Esophagus squamous epithelium (tissue), 5 donors: ENCODE data around the gene FAM186B. TPM values are rescaled to one million over a fixed set of nuclear protein-coding genes. Genes with fewer than 3 reads are reported as not detected.

ENCODE experiments used
- DNase-seq: peaks from one replicate; lab custom pipeline; 2025; lab: John Stamatoyannopoulos, UW
- H3K27ac ChIP-seq, 4 donors: fragments of 200-600 bp; sonication (generic); one replicate each; pipeline ENCODE4 v1.5.1; 2016 to 2019; ENCODE audit warnings: mild to moderate bottlenecking in 1 of 4
- H3K27me3 ChIP-seq, 4 donors: fragments of 200-600 bp; sonication (generic); 1 replicate in 3 of 4; 2 replicates in 1 of 4; pipeline versions ENCODE4 v1.5.1 to v1.6.0; 2017 to 2021; ENCODE audit warnings: antibody characterized with exemption in 1 of 4
- H3K36me3 ChIP-seq, 3 donors: fragments of 200-600 bp; sonication (generic); one replicate each; pipeline ENCODE4 v1.5.1; 2016 to 2019
- H3K4me1 ChIP-seq, 3 donors: fragments of 200-600 bp; sonication (generic); one replicate each; pipeline ENCODE4 v1.5.1; 2017 to 2019
- H3K4me3 ChIP-seq, 4 donors: fragments of 200-600 bp; sonication (generic); 1 replicate in 3 of 4; 2 replicates in 1 of 4; pipeline ENCODE4 v1.5.1; 2016 to 2019; ENCODE audit warnings: mild to moderate bottlenecking in 2 of 4, moderate library complexity in 1 of 4
- H3K9me3 ChIP-seq, 3 donors: fragments of 200-600 bp; sonication (generic); one replicate each; pipeline ENCODE4 v1.5.1; 2016 to 2019
- POLR2A ChIP-seq, 4 donors: fragments of 450-650 bp; IDR thresholded peaks; one replicate each; pipeline ENCODE4 v1.6.1; 2017; ENCODE audit warnings: antibody characterized with exemption in 4 of 4, mild to moderate bottlenecking in 4 of 4, moderate library complexity in 3 of 4
- WGBS, 2 donors: methylation state at CpG; one replicate each; pipeline ENCODE4 v1.1.5; 2018; 5-methylcytosine and 5-hydroxymethylcytosine counted together
- intact Hi-C: fragments of 100-400 bp; cut with DNase I; formaldehyde crosslinking; loops from one replicate; pipeline ENCODE4 v1.15.0; 2022
- total RNA-seq, 4 donors: library from RNA; depleted of rRNA; stranded (reverse); fragments of >200 nt; gene quantifications; one replicate each; pipeline ENCODE4 v1.1.0, GENCODE V29; 2016
- TF ChIP-seq, protein P1 (sequence below), 6 experiments: fragments of 450-650 bp in 4 of 6; fragments of 200-600 bp in 2 of 6; sonication (generic) in 2 of 6; IDR thresholded peaks; one replicate each; pipeline ENCODE4 v1.5.1; 2016 to 2019; ENCODE audit warnings: antibody characterized with exemption in 6 of 6, mild to moderate bottlenecking in 4 of 6, moderate library complexity in 4 of 6
- donor health status: DM: yes; HTN: yes; CAD: no.

FAM186B gene
- total RNA-seq, 4 donors from 2014 or later: 0.19 to 1.1 TPM; not detected in 2

DNA sequence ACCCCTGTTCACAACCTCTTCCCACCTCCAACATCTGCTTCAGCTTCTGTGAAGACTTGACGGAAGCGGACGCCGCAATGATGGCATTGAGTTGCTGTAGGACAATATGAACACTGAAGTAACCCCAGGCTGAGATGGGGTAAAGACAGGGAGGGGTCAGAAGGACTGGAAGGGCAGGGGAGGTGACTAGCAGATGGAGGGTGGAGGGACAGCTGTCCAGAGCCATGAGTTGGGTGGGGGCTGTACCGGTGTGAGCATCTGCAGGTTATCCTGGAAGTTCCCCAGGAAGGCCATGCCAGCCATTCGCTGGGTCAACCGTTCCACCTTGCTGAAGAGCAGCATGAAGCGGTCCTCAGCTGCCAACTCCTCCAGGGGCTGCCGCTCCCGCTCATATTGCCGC lies 44.0 kb upstream of the FAM186B start:
- Histone ChIP-seq H3K4me3 (no peak overlapping the region), H3K9me3 (no peaks in the 10 kb centered on the region), H3K27me3 (no peaks in the 10 kb centered on the region), H3K36me3 (peaks cover 0 to 91% (median 6%) of the 10 kb centered on the region in 3 donors), H3K4me1 (peaks cover 0 to 45% (median 12%) of the 10 kb centered on the region in 3 donors), H3K27ac (no peak overlapping the region)
- WGBS, 2 donors: 90 to 94% methylated on average over 7 to 8 of the region's 11 CpGs
- no peak for TF ChIP-seq POLR2A (IDR thresholded peaks at IDR 0.05)
- TF ChIP-seq, protein P1, sequence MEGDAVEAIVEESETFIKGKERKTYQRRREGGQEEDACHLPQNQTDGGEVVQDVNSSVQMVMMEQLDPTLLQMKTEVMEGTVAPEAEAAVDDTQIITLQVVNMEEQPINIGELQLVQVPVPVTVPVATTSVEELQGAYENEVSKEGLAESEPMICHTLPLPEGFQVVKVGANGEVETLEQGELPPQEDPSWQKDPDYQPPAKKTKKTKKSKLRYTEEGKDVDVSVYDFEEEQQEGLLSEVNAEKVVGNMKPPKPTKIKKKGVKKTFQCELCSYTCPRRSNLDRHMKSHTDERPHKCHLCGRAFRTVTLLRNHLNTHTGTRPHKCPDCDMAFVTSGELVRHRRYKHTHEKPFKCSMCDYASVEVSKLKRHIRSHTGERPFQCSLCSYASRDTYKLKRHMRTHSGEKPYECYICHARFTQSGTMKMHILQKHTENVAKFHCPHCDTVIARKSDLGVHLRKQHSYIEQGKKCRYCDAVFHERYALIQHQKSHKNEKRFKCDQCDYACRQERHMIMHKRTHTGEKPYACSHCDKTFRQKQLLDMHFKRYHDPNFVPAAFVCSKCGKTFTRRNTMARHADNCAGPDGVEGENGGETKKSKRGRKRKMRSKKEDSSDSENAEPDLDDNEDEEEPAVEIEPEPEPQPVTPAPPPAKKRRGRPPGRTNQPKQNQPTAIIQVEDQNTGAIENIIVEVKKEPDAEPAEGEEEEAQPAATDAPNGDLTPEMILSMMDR (IDR thresholded peaks at IDR 0.05): no peak
- no peak for DNase-seq
- intact Hi-C loops: loop anchor here (5.0 kb wide), 1 partner anchor 58 kb away; the partner anchor contains the start of gene FMNL3

DNA sequence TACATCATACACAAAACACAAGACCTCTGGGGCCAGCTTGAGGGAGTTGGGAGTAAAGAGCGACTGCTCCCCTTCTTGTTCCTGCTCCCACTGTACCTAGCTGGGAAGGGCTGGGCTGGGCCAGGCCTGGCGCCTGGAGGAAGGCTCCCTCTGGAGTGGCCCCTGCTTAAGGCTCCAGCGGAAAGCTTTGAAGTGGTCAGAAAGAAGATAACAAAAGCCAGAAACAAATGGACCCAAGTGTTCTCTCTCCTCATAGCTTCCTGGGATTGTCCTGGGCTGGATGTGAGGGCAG lies 43.2 kb upstream of the FAM186B start:
- Histone ChIP-seq H3K4me3 (no peak overlapping the region), H3K36me3 (peaks cover 0 to 91% (median 5%) of the 10 kb centered on the region in 3 donors), H3K27me3 (no peaks in the 10 kb centered on the region), H3K4me1 (peaks cover 0 to 53% (median 18%) of the 10 kb centered on the region in 3 donors), H3K27ac (peak overlapping the region in 2 of 4 donors; percentile 39), H3K9me3 (no peaks in the 10 kb centered on the region)
- no peak for DNase-seq
- TF ChIP-seq POLR2A (IDR thresholded peaks at IDR 0.05): no peak
- TF ChIP-seq, protein P1 (IDR thresholded peaks at IDR 0.05): no peak
- intact Hi-C loops: loop anchor here (5.0 kb wide), 1 partner anchor 59 kb away; the partner anchor contains the start of gene FMNL3
- 94 to 100% methylated on average over 1 to 2 of the region's 3 CpGs for WGBS, 2 donors

DNA sequence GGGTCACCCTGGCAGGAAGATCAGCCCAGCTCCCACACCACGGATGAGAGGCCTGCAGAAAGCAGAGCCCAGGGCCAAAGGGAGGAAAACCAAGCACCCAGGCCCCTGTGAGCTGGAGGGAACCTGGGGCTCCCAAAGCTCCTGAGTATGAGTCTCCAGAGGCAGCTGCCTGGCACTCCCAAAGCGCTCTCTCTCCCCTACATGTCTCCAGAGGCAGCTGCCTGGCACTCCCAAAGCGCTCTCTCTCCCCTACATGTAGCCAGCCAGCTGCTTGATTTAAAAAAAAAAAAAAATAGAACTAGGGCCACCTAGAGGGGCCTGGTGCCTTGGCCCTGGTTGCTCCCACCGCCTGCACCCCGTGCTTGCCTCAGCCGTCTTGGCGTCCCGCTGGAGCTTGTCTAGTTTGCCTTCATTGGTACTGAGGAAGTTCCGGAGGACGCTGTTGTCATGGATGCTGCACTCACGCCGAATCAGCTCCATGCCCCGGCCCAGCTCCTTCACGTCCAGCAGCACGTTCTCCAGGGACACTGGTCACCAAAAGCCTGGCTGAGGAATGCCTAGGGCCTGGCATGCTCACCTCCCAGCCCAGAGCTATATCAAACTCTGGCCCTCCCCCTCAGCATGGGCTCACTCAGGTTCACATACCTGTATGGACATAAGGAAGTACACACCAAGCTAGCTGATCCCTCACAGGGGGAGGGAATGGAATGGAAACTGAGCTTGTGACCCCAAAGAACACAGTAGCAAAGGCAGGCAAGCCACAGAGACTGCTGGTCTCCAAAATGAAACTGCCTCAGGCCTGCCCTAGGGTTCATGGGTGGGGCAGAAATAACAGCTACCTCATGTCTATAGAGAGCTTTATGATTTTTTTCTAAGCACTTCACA lies 42.6 kb upstream of the FAM186B start:
- WGBS, 2 donors: 75 to 87% methylated on average over 12 to 15 of the region's 15 CpGs
- DNase-seq: no peak
- TF ChIP-seq POLR2A (IDR thresholded peaks at IDR 0.05): no peak
- TF ChIP-seq, protein P1 (IDR thresholded peaks at IDR 0.05): no peak
- no peaks in the 10 kb centered on the region for H3K27me3 ChIP-seq
- no peaks in the 10 kb centered on the region for H3K9me3 ChIP-seq
- H3K36me3 ChIP-seq: peaks cover 0 to 91% (median 0%) of the 10 kb centered on the region in 3 donors
- H3K27ac ChIP-seq: peak overlapping the region in 2 of 4 donors; percentile 39 to 58
- H3K4me3 ChIP-seq: no peak overlapping the region
- H3K4me1 ChIP-seq: peaks cover 0 to 59% (median 21%) of the 10 kb centered on the region in 3 donors
- intact Hi-C loops: loop anchor here (5.0 kb wide), 1 partner anchor 59 kb away; the partner anchor contains the start of gene FMNL3

DNA sequence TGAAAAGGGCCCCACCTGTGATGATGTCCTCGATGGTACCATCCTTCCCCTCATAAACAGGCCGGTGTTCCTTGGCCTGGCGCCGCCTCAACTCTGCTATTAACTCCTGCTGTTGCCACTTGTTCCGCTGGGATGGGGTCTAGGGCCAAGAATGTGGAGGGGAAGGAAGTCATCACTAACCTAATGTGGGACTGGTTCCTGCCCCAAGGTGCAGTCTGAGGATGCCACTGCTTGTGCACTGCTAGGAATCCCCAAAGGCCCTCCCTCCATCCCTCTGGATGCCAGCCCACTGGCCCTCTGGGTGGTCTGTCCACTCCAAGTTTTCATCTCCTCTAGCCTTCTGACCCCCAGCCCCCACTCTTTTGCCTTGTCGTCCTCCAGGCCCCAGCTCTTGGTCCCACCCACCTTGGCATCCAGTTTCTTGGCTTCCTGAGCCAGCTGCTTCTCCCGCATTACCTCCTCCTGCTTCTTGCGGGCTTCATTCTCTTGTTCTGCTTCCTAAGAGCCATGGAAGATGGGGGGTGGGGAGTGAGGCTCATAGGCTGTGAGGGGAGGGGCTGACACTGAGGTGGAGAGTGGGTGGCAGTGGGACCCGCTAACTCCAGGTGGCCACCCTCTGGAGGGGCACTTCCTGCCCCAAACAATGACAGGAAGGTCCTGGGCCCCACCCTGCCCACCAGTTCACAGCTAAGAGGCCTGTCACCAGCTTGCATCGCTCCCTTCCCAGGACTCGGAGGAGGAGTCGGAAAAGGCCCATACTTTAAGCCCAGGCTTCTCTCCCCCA lies 41.6 kb upstream of the FAM186B start:
- H3K27ac ChIP-seq: peak overlapping the region in 2 of 4 donors; percentile 39 to 58
- 70 to 79% methylated on average over 9 to 10 of the region's 12 CpGs for WGBS, 2 donors
- no peaks in the 10 kb centered on the region for H3K27me3 ChIP-seq

More for the DNA sequence above, 41.6 kb upstream of the FAM186B start:
- TF ChIP-seq POLR2A (IDR thresholded peaks at IDR 0.05): no peak
- TF ChIP-seq, protein P1 (IDR thresholded peaks at IDR 0.05): no peak
- intact Hi-C loops: loop anchor here (5.0 kb wide), 1 partner anchor 60 kb away; the partner anchor contains the start of gene FMNL3
- no peak for DNase-seq
- H3K4me3 ChIP-seq: no peak overlapping the region
- H3K9me3 ChIP-seq: no peaks in the 10 kb centered on the region
- peaks cover 0 to 69% (median 29%) of the 10 kb centered on the region in 3 donors for H3K4me1 ChIP-seq
- H3K36me3 ChIP-seq: peaks cover 0 to 91% (median 0%) of the 10 kb centered on the region in 3 donors
